Measurements from ENCODE around the gene CACHD1. TPM values are rescaled to one million over a fixed set of nuclear protein-coding genes. Genes with fewer than 3 reads are reported as not detected.

The CACHD1 gene
- total and polyA plus RNA-seq, 8 donors: 11.3 to 38.0 (median 32.7) TPM

GRCh38 chr1:64561993-64562392 lies 92.1 kb downstream of the CACHD1 start:
- Histone ChIP-seq H3K36me3 (peaks cover 0 to 8% of the 10 kb centered on the region in 2 donors), H3K27me3 (no peaks in the 10 kb centered on the region), H3K27ac (no peak overlapping the region), H3K4me3 (no peak overlapping the region), H3K4me1 (no peaks in the 10 kb centered on the region), H3K9me3 (no peaks in the 10 kb centered on the region)
- ATAC-seq (no peak), DNase-seq (no peak)
- no peak for TF ChIP-seq CTCF (IDR thresholded peaks at IDR 0.05)
- intact Hi-C loops (cut with DNase I): no loop called here

- H3K4me3 ChIP-seq: no peak overlapping the region
- ATAC-seq (no peak), DNase-seq (no peak)
- H3K9me3 ChIP-seq: no peaks in the 10 kb centered on the region
- intact Hi-C loops (cut with DNase I): no loop called here
- no peaks in the 10 kb centered on the region for H3K36me3 ChIP-seq
- TF ChIP-seq CTCF (IDR thresholded peaks at IDR 0.05): no peak
- no peaks in the 10 kb centered on the region for H3K4me1 ChIP-seq
- H3K27me3 ChIP-seq: no peaks in the 10 kb centered on the region
- no peak overlapping the region for H3K27ac ChIP-seq
These were observed 94.1 kb downstream of the CACHD1 start for GRCh38 chr1:64563958-64564565.

- no peak for TF ChIP-seq CTCF (IDR thresholded peaks at IDR 0.05)
- no peak overlapping the region for H3K4me3 ChIP-seq
- DNase-seq (no peak), ATAC-seq (peak; percentile 58)
- H3K27ac ChIP-seq: no peak overlapping the region
- peaks cover 0 to 7% of the 10 kb centered on the region in 2 donors for H3K4me1 ChIP-seq
- no peaks in the 10 kb centered on the region for H3K36me3 ChIP-seq
- no peaks in the 10 kb centered on the region for H3K27me3 ChIP-seq
- intact Hi-C loops (cut with DNase I): no loop called here
- no peaks in the 10 kb centered on the region for H3K9me3 ChIP-seq
These were observed 95.0 kb downstream of the CACHD1 start for GRCh38 chr1:64564891-64565290.

GRCh38 chr1:64567426-64568170 lies 97.7 kb downstream of the CACHD1 start:
- peak in 2 of 4 donors; percentile 29 to 44 for DNase-seq
- intact Hi-C loops (cut with DNase I): no loop called here
- TF ChIP-seq CTCF (IDR thresholded peaks at IDR 0.05): no peak
- Histone ChIP-seq H3K27ac (no peak overlapping the region), H3K4me3 (no peak overlapping the region), H3K4me1 (peaks cover 4 to 7% of the 10 kb centered on the region in 2 donors), H3K36me3 (no peaks in the 10 kb centered on the region), H3K9me3 (no peaks in the 10 kb centered on the region), H3K27me3 (no peaks in the 10 kb centered on the region)
- ATAC-seq: no peak

- Histone ChIP-seq H3K27me3 (no peaks in the 10 kb centered on the region), H3K4me1 (peaks cover 4 to 7% of the 10 kb centered on the region in 2 donors), H3K9me3 (no peaks in the 10 kb centered on the region), H3K36me3 (no peaks in the 10 kb centered on the region), H3K27ac (no peak overlapping the region), H3K4me3 (no peak overlapping the region)
- ATAC-seq (no peak), DNase-seq (peak in 1 of 4 donors; percentile 52)
- TF ChIP-seq CTCF (IDR thresholded peaks at IDR 0.05): no peak
- intact Hi-C loops (cut with DNase I): no loop called here
These were observed 98.2 kb downstream of the CACHD1 start for GRCh38 chr1:64568171-64568450.
